ENCODE results near the gene TBC1D9.

- TF ChIP-seq MEF2A (IDR thresholded peaks at IDR 0.05; ENCODE audit: borderline replicate concordance, low read depth) = no peak
- TF ChIP-seq EP300 (IDR thresholded peaks at IDR 0.05; ENCODE audit: borderline replicate concordance in 1 of 2, low read depth in 1 of 2, low read length in 1 of 2) = no peak
- TF ChIP-seq REST (IDR thresholded peaks at IDR 0.05; ENCODE audit: low read depth, low read length) = no peak
- no peak for TF ChIP-seq MAX (IDR thresholded peaks at IDR 0.05; ENCODE audit: low read depth)
These were observed 113.3 kb downstream of the TBC1D9 start for GRCh38 chr4:140642674-140643437.

Measured in SK-N-SH (cell line).